Thyroid gland (tissue), 4 donors: ENCODE results near the gene DCAKD.

Experiments
- CTCF ChIP-seq, 6 experiments: fragments of 200-600 bp in 3 of 6; fragments of 450-650 bp in 3 of 6; sonication (generic) in 3 of 6; IDR thresholded peaks; one replicate each; pipeline ENCODE4 v1.5.1; 2016 to 2019; ENCODE audit warnings: antibody characterized with exemption in 6 of 6, mild to moderate bottlenecking in 2 of 6, inconsistent platforms in 1 of 6, moderate library complexity in 1 of 6
- POLR2A ChIP-seq, 2 donors: fragments of 450-650 bp; IDR thresholded peaks; one replicate each; pipeline ENCODE4 v1.6.1; 2017; ENCODE audit warnings: antibody characterized with exemption in 2 of 2, mild to moderate bottlenecking in 2 of 2, moderate library complexity in 1 of 2

- TF ChIP-seq CTCF (IDR thresholded peaks at IDR 0.05) (no peak), POLR2A (IDR thresholded peaks at IDR 0.05) (no peak)
Measured at GRCh38 chr17:45096926-45097325, 45.5 kb upstream of the DCAKD start.
